ENCODE results near the gene STPG4.

Gene STPG4

DNA sequence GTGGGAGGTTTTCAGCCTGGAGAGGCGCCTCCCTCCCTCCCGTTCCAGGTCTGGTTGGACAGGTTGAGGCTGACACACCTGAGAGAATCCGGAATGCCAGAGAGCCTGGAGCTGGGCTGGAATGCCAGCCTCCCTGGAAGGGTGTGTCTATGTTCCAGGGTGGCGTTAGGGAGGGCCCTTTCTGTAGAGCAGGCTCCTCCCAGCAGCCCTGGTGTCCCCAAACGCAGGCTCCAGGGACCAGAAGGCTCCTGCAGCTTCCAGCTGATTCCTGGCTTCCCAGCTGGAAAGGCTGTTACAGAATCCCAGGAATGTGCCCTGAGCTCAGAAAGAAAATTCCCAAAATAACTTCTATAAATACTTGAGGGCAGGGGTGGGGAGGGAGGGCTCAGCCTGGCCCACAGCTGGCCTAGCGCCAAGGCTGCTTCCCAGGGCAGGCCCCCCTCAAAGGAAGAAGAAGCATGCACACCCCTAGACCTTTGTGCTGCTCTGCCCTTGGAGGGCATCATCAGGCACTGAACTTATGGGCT, 85.4 kb downstream of the STPG4 start:
- no peak for DNase-seq

DNA sequence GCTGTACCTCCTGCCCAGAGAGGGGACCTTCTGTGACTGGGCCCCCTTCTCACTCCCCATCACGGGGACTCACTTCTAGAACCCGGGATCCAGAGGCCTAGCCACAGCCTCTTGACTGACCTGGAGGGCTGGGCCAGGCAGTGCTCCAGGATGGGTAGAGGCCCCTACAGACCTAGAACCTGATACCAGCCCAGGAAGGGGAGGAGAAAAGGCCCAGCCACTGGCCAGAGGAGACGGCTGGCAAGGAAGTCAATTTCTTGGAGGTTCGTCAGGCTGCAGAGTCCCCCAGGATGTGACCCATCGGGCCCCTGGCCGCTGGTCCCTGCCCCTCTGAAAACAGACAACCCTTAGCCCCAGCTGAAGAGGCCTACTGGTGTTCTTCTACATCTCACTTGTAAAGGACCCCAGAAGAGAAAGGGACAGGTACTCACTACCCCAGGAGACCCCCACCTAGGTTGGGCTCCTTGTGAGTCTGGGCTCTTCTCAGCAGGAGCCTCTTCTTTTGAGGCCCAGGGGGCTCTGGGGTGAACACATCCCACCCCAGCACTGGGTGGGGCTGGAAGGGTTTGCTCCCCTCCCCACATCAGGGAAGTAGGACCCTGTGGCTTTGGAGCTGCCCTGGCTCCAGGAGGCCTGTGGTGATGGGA, 86.0 kb downstream of the STPG4 start:
- no peak for DNase-seq

GRCh38 chr2:47067788-47068407, 87.2 kb downstream of the STPG4 start:
- DNase-seq, result no peak

GRCh38 chr2:47065771-47066380, 89.2 kb downstream of the STPG4 start:
- no peak for DNase-seq

GRCh38 chr2:47065343-47065742, 89.8 kb downstream of the STPG4 start:
- DNase-seq, result no peak

DNA sequence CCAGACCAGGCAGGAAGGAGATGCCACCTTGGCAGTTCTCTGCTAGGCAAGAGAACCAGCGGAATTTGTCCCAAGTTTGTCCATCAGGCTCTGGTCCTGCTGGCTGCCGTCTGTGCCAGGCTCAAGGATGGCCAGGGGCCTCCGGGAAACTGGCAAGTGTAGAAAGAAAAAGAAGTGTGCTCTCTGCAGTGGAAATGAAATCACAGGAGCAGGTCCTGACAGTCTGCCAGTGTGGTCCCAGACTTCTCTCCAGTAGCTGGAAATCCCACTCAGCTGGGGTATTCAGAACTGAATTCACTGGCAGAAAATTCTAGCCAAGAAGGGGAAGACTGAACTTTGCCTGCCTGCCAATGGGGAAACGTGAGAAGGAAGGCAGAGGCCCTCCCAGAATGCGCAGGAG, 91.0 kb downstream of the STPG4 start:
- no peak for DNase-seq

DNA sequence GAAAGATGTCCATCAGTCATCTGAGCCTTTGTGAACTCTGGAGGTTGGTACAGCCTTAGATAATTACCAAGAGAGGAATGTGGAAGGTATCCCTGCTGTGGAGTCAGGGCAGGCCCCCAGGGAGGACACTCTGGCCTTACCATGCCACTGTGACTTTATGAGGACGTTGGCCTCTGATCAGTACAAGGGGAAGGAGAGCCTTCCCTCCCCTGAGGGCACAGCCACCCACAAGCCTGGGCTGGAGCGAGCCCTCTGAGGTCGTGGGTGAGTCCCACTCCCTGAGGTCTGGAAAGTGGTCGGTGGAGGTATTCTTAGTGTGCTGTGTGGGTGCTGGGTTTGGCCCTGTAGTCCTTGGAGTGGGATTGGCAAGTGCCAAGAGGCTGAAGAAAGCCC, 91.6 kb downstream of the STPG4 start:
- DNase-seq, result no peak

GRCh38 chr2:47062681-47063537, 92.2 kb downstream of the STPG4 start:
- no peak for DNase-seq

DNA sequence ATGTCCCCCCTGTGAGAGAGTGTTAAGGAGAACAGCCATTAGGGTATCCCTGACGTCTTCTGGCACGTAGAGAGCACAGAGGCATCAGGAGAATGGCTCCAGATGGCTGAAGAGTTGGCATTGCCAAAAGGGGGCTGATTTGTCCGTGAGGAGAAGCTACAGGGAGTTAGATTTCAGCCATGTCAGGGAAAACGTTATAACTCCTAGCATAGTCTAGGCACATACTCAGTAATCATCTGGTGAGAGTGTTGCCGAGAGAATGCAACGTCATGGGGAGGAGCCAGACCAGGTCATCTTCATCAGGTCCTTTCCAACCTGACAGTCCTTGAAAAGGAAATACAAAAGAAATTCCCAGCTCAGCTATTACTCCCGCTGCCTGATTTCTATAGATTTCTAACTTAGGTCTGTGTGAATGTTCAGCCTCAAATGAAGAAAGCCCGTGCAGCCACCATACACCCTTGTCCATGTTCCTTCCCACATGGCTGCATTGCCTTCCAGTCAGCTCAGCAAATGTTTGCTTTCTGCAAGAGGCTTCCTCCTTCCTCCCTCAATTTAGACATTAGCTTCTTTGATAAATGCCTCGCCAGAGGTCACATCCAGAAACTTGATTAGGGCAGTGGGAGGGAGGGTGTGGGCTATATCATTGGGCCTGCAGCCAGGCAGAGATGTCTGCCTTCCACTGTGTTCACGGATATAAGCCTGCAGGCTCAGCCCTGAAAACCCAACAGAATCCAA, 93.0 kb downstream of the STPG4 start:
- no peak for DNase-seq

GRCh38 chr2:47060652-47061170, 94.4 kb downstream of the STPG4 start:
- no peak for DNase-seq

- no peak for DNase-seq
Measured at GRCh38 chr2:47058003-47058931, 96.8 kb downstream of the STPG4 start.

GRCh38 chr2:47057687-47058002, 97.5 kb downstream of the STPG4 start:
- no peak for DNase-seq

DNA sequence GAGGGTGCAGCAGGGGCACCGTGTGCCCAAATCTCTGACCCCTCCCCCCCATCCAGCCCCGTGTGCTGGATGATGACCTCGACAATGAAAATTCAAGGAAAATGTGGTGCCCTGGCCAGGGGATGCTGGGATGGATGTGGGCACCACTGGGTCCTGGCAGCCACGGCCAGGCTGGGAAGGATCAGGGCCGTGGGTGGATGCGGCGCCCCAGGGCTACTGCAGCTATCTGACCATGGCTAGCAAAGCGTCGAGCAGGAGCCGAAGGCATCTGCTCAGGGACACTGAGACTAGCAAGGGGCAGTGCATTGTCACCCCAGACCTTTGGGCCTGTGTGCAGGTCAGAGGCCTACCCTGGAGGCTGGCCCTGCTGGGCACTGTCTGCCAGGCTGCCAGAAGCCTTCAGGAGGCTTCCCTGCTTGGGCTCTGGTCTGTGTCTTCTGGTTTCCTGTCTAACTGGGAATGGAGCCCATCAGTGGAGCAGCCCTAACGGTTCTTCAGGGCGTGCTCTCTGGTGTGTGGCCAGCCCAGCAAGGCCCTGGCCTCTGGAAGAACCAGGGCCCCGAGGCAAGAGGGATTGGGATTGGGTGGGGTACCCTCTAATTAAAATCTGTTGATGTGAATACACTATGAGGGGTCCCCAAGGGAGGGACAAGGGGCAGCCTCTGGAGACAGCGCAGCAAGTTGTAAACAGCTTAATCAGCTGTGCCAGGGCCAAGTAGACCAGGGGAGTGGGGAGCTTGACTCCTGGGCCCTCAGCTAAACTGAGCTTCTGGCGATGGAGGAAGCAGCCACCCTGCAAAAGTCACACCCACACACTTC, 98.0 kb downstream of the STPG4 start:
- DNase-seq, result no peak

DNA sequence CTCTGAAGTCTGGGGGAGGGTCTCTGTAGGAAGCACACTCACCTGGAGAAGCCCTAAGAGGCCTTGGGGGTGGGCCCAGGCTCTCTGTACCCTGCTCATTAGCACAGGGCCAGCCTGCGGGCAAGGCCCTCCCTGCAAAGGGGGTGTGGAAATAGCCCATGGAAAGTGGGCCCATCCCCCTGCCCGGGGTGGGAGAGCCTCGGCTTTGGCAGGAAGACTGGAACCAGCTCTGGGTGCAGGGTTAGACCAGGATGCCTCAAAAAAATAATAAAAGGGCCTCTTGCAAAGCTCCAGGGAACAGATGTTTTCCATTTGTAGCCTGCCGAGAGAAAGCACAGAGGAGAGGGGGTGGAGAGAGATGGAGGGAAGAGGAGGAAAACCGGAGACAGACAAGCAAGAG, 98.7 kb downstream of the STPG4 start:
- DNase-seq, result no peak

DNA sequence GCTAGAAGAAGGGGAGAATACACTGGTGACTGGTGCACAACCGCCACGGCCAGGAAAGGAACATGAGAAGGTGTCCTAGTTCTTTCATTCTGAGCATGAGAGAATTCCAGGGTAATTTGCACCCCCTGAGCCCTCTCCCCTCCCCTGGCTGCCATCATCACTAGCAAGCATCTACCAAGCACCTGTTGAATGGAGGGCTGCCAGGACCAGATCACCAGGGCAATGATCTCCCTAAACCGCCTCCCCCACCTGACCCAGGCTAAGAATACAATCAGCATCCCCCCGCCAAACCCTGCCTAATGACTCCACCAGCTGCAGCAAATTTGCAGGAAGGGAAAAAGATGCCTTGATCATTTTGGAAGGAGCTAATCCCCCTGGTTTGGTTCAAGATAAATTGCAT, 100.2 kb downstream of the STPG4 start:
- no peak for DNase-seq

DNA sequence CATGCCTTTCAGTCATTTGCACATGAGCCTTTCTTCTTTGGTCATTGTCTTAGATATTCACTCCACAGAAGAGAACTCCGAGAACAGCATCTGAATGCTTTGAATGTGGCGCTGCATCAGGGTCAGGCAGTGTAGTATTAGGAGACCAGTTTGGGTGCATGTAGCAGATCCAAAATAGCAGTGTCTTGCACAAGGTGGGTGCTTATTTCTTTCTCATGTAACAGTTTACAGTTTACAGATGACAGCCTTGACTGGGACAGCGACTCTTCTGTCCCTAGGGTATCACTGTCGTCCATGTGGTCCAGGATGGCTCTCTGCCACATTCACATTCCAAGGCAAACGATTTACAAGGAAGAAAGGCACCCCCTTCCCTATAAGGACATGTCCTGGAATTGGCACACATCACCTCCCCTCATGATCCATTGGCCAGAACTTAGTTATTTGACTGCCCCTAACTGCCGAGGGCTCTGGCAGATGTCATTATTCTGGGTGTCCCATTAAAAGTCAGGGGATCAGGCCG, 101.0 kb downstream of the STPG4 start:
- no peak for DNase-seq

DNA sequence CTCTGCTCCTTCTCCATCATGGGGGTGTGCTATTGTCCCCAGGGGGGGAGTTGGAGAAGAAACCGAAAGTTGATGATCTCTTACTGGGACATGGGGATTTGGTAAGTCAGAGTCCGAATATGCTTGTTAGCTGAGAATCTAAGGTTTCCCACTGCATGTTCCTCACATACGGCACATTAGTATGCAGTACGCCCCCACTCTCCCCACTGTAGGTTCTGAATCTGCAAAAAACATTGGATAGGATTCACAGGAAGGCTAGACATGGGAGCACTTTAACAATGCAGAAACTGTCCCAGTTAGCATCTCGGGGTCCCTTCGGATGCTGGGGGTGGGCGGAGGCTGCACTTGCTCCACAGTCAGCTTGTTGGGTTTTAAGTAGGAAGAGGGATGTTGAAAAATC, 102.3 kb downstream of the STPG4 start:
- no peak for DNase-seq

- no peak for DNase-seq
Measured at GRCh38 chr2:47051562-47051961, 103.5 kb downstream of the STPG4 start.

DNA sequence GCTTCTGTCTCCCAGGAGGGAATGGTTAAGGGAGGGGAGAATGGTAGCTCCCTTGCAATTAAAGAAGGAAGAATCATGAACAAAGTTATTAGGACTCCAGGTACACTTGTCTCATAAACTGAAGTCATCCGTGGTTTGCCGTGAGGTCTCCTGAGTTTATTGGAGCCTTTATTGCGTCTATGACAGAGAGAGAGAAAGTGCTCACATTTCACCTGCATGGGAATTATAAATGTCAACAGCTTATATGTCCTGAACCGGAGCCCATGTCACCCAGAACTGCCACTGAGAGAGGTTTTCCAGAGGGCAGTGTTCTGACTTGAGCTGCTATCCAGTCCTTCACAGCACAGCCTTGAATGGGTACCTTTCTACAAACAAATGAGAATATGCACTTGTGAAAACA, 104.3 kb downstream of the STPG4 start:
- DNase-seq, result no peak

- no peak for DNase-seq
Measured at GRCh38 chr2:47050021-47050760, 104.9 kb downstream of the STPG4 start.
